ENCODE data around the gene ZNF668. TPM values are rescaled to one million over a fixed set of nuclear protein-coding genes. Genes with fewer than 3 reads are reported as not detected.
"Not testable (repeated sequence)": the region's sequence is repeated elsewhere in the genome, so short reads cannot be mapped to it uniquely, and the experiment has no call there.

The ZNF668 gene
- polyA plus RNA-seq, 1 donor, result 5.1 TPM

GRCh38 chr16:31061126-31061812 is 12.8 kb downstream of the ZNF668 start:
- no peak for DNase-seq

- no peak for DNase-seq
Measured at GRCh38 chr16:31055613-31056012, 18.4 kb downstream of the ZNF668 start.

GRCh38 chr16:31052114-31052513 is 21.9 kb downstream of the ZNF668 start:
- DNase-seq, result no peak

GRCh38 chr16:31050280-31051030 is 23.6 kb downstream of the ZNF668 start:
- no peak for DNase-seq

- DNase-seq, result no peak
Measured at GRCh38 chr16:31043898-31044481, 30.1 kb downstream of the ZNF668 start.

- DNase-seq, result no peak
Measured at GRCh38 chr16:31043352-31043751, 30.7 kb downstream of the ZNF668 start.

GRCh38 chr16:31042866-31043265 is 31.2 kb downstream of the ZNF668 start:
- no peak for DNase-seq

- DNase-seq, result no peak
Measured at GRCh38 chr16:31038993-31039392, 35.0 kb downstream of the ZNF668 start.

GRCh38 chr16:31036691-31037090 is 37.3 kb downstream of the ZNF668 start:
- DNase-seq, result no peak

GRCh38 chr16:31033709-31034492 is 40.1 kb downstream of the ZNF668 start:
- DNase-seq, result peak; percentile 79

- peak; percentile 96 for DNase-seq
Measured at GRCh38 chr16:31032736-31033708, 41.0 kb downstream of the ZNF668 start, which contains the start of gene STX4. STX4 (plus strand) TSS chr16:31033558; CDS start chr16:31033806, 248 bp downstream.

- no peak for DNase-seq
Measured at GRCh38 chr16:31031276-31031675, 42.8 kb downstream of the ZNF668 start.

GRCh38 chr16:31029272-31029671 is 44.8 kb downstream of the ZNF668 start:
- no peak for DNase-seq

- no peak for DNase-seq
Measured at GRCh38 chr16:31025339-31025738, 48.7 kb downstream of the ZNF668 start.

- DNase-seq, result no peak
Measured at GRCh38 chr16:31023627-31024226, 50.3 kb downstream of the ZNF668 start.

- DNase-seq, result no peak
Measured at GRCh38 chr16:31023252-31023602, 50.8 kb downstream of the ZNF668 start.

- no peak for DNase-seq
Measured at GRCh38 chr16:31022544-31023251, 51.3 kb downstream of the ZNF668 start.

- no peak for DNase-seq
Measured at GRCh38 chr16:31020536-31020935, 53.5 kb downstream of the ZNF668 start.

- not testable (repeated sequence) for DNase-seq
Measured at GRCh38 chr16:31017756-31018155, 56.3 kb downstream of the ZNF668 start.

GRCh38 chr16:31016018-31016417 is 58.0 kb downstream of the ZNF668 start:
- DNase-seq, result no peak

Measured in left kidney (tissue), 2 donors.